Measurements from ENCODE around the gene UTS2B.

The UTS2B gene, protein sequence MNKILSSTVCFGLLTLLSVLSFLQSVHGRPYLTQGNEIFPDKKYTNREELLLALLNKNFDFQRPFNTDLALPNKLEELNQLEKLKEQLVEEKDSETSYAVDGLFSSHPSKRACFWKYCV

DNA sequence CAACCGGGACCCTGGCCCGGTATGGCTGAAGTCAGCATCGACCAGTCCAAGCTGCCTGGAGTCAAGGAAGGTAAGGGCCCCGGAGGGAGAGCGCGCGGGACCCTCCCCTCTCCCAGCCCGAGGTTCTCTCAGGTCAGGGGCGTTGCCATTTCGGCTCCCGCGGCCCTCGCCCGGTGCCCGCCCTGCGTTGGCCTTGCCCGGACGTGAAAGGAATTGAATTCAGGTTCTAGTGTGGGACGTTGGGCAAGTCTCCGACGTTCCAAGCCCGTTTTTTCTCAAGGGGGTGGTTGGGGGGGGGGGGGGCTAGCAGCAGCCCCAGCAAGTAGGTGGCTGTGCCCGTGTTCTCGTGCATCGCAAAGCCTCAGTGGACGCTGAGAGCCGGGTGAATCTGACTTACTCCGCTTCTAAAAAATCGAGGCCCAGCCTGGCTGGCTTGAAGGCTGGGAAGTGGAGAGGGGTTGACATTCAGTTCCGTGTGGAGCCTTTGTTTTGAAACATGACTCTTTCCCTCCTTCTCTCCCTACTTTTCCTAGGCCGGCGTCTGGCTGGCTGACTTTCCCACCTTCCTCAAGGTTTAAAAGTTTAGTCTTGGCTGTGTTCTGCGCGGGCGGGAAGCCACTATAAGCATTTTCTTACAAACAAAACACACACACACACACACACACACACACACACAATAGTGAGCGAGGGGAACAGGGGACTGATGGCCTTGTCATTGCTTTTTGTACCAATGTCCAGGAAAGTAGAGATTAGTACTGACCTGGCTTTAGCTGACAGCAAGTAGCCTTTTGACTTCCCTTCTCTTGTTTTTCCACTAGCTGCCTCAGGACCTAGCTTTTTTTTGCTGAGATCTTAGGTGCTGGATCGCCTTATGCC, at the start of gene UTS2B:
Gene UTS2B (minus strand): TSS at position 873 of the 876 bp plus-strand sequence. CDS start 48,337 bp downstream, outside the sequence.
- no peak for DNase-seq

DNA sequence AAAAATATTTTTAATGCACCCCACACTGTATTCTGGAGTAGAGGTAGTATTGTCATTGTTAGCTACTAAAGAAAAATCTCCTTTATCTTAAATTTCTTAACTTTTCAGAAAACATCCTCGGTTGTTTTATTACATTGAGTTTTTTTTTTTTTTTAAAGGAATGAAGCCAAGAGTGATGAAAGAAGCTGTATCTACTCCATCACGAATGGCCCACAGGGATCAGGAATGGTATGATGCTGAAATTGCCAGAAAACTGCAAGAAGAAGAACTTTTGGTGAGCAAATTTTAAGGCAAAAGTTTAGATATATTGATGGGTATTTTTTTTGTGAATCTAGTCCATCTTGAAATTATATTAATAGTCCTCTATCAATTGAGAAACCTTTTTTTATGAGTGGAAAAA, 49.7 kb upstream of the UTS2B start:
- no peak for DNase-seq

DNA sequence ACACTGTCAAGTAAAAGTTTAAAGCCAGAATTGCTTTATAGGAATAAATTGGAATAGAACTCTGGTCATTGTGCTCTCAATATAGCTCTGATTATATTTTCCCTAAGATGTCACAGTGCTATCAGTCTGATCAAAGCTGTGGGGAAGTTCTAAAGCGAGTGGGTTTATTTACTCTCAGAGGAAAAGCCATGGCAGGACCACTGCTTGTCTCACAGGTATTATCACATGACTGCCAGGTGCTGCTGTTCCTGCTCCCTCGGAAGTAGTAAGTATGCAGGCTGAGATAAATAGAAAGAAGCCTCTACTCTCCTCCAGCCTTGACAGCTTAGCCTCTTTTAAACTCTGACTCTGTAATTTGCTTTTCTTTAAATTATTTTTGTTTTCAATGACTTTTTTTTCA, 49.1 kb upstream of the UTS2B start:
- no peak for DNase-seq

DNA sequence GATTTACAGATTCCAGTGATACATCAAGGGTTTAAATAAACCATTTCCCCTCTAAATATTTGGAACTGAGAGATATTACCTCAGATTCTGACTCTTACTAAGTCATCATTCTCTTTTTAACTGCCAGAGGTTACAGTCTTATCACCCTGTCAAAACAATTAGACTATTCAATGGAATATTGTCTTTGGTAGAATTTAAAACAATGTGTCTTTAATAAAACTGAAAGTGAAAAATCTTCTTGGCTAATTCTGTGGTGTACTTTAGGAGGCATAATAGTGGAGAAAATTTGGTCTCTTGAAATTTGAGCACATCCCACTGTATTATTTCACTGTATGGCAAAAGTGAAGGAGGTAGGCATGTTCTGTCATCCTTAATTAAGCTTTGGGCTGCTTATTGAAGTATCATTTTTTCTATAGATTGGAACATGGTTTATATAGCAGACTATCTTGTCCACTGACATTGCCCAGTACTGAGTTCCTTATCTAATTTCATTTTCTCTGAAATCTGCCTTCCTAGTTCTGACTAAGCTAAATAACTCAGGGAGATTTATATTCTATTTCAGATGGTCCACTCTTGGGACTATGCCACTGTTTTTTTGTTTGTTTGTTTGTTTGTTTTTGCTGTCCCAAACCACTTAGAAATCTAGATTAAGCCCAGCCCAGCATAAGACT, 48.0 kb upstream of the UTS2B start:
- no peak for DNase-seq

DNA sequence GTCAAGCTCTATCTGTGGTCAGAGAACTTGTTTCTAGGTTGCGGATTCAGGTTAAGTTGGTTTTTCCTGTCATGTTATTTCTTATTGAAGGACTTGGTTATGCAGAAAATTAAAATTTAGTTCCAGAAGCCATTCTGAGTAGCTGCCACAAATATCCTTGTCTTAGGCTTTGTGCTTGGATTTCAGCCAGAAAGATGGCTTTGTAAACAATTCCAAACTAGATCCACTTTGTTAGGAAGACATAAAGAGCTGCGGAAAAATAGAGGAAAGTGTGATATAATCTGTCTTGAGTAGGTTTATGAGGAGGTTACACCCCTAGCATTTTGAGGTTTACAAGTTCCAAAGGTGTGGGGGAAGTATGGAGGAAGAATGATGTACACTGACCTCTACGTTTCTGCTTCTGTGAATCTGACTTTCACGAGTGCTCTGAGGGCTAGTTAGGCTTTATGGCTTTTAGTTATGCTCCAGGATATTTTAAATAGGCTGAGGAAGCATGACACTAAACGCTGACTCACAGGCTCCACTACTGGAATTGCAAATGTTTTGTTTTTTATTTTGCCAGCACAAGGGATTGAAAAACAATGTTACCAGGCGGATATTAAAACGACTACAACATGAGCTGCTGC, 46.3 kb upstream of the UTS2B start:
- DNase-seq = no peak

DNA sequence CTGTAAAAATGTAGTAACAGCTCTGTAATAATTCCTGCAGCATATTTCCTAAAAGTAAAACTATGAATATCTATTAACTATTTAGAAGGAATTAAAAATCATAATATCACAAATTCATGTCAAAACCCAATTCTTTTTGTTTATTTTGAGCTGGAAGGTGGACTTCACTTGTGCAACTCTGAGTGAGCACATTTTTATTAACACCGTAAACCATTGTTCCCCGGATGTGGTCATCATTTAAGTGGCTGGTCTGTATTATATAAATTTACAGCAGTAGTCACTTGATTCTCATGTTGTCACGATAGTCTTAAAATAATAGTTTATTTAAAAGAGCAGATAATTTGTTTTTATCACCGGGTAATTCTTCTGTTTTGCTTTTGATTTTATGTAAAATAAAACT, 43.0 kb upstream of the UTS2B start:
- no peak for DNase-seq

DNA sequence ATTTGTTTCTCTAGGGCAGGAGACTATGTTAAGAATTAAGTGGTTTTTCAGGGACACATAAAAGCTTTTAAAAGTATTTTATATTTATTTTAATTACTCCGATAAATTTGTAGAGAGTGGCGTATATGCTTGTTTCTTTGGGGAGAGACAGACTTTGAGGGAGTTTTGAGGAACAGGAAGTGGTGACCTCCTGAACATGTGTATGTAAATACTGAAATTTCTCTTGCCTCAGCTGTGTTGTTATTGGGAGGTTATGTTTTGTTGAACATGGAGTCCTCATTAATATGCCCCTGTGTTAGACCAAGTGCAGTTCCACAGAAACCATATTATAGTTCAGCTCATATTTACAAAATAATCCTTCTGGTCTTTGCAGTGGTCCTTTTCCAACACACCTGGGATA, 41.8 kb upstream of the UTS2B start:
- no peak for DNase-seq

DNA sequence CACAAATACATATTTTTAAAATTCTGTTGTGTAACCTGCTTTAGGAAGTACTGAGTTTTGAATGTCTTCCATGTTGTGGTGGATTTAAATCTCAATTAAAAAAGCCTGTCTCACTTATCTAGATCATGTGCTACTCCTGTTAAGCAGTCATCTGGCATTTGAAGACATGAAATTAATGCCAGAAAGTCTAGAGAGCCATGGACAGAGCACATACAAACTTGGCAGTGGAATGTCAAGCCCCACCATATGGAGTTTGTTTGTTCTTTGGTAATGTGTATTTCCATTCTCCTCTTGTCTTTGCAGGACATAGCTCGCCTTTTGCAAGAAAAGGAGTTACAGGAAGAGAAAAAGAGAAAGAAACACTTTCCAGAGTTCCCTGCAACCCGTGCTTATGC, 39.3 kb upstream of the UTS2B start:
- DNase-seq = no peak

DNA sequence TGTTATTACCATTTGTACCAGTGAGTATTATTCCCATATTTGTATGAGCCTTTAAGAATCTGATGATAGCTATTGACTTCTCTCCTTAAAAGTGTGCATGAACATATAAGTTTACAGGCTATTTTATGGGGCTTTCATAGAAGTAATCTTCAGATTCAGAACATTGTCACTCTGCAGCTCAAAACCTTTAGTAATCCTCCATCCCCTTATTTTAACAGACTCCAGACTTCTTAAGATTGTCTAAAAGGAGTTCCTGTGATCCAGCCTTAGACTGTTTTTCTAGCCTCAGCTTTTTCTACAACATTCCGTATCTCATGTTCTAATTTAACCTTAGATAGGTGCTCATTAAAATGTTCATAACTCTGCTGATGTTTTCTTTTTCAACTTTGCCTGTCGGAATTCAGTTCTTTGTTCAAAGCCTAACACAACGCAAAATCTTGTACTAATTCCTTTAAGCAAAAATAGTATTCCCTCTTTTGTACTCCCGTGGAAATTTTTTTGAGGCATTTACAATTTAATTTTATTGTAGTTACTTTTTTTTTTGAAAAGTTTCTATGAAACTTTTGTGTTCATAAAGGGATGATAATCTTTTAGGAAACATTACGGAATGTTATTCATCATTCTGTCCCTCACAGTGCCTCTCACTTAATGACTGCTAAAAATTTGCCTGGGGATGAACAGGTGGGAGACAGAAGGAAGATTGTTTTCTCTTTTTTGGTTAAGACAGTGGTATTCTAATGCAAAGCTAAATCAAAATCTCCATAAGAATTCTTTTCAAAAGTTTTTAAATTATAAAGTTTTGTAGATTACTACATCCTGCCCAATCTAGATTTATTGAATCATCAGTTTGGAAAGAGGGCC, 38.7 kb upstream of the UTS2B start:
- DNase-seq = no peak

DNA sequence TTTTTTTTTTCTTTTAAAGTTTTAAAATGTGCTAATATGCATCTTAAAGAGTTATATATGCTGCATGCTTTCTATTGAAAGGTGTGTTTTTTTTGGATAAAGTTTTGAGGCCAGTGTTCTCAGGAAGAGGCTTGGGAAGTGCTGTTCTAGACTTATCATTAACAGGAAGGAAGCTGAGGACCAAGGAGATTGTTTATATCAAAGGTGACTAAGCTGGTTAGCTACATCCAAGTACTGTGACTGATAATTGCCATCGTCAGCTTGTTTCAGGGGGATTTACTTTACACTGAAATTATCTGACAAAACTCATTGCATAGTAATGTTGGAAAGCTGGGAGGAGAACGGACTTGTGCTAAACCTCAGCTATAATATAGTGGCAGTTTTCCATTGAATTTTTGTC, 36.3 kb upstream of the UTS2B start:
- no peak for DNase-seq

DNA sequence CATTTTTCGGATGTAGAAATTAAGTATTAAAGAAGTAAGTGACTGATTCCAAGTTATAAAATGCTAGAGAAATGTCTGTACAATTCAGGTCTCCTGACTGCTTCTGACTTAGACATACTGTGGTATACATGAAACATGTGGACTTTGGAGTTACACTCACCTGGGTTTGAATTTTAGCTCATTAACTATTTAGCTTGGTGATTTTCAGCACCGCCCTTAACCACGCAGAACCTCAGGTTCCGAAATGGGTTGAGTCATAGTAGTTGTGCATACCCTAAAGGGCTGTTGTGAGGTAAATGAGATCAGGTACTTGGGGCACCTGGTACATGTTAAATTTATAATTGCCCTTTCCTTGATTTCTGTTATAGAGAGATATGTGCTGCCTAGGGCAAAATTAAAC, 32.9 kb upstream of the UTS2B start:
- DNase-seq = no peak

DNA sequence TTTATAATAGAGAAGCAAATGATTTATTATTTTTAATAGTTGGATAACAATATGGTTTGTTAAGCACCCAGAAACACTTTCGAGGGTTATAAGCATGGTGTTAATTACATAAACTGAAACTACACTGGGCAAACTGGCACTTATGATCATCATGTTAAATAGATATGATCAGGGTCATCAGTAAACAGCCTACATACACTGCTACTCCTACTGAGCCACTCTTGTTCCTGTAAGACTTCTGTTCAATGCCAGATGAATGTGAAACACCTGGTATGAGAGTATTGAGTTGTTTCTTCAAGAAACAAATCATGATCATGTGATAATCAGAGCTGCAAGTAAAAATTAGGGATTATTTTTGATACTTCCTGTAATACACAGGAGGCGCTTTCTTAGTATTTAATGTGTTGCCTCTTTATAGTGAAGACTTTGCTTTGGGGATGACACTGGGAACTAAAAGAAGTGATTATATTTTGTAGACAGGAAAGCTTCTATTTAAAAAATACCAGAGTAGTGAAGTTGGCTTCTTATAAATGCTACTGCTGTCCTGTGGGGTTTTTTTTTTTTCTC, 32.3 kb upstream of the UTS2B start:
- no peak for DNase-seq

DNA sequence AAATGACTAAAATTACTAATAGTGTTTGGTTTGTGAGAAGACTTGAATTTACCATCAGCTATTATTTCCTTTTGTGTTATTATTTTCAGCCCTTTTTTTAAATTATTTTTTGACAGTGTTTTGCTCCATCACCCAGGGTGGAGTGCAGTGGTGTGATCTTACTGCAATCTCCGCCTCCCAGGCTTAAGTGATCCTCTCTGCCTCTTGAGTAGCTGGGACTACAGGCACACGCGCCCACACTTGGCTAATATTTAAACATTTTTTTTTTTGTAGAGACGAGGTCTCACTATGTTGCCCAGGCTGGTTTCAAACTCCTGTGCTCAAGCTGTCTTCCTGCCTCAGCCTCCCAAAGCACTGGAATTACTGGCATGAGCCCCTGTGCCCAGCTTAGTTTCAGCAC, 31.7 kb upstream of the UTS2B start:
- DNase-seq = no peak

DNA sequence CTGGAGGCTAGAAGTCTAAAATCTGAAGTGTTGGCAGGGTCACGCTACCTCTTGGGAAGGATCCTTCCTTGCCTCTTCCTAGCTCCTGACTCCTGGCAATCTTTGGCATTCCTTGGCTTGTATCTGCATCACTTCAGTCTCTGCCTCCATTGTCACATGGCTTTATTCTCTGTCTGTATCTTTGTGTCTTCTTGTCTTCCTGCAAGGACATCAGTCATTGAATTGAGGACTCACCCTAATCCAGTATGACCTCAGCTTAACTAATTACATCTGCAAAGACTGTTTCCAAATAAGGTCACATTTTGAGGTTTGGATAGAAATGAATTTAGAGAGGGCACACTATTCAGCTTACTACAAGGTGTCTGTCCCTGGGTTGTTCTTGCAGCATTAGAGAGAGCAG, 31.1 kb upstream of the UTS2B start:
- no peak for DNase-seq

DNA sequence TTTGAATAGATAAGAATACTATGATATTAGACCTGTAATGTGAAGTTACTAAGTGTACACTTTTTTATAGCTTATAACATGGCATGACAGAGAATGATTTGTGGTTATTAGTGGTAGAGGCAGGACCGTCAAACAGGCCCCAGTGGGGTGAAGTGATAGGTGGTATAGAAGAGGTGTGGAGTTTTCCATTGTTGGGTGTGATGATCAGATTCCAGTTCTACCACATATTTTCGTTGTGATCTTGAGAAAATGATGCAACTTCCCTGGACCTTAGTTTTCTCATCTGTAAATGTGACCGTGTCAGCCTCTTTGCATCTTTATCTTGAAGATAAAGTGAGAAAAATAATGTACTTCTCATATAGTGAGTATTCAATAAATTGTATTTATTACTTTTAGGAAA, 30.3 kb upstream of the UTS2B start:
- DNase-seq = no peak

DNA sequence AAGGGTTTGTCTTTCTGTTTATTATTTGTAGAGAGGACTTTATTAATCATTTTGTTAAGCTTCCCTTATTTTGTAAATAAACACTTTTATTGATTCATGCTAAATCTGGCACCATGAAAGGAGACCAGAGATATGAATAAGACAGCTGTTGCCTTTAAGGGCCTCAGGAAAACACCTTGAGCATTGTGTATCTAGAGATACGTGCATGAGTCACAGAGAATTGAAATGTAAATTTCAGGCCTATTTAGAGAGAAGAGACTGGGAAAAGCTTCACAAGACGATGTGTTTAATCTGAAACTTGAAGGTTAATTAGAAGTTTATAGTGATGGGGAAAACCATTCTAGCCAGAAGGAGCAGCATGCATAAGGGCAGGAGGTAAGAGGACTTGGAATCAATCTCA, 28.6 kb upstream of the UTS2B start:
- no peak for DNase-seq

DNA sequence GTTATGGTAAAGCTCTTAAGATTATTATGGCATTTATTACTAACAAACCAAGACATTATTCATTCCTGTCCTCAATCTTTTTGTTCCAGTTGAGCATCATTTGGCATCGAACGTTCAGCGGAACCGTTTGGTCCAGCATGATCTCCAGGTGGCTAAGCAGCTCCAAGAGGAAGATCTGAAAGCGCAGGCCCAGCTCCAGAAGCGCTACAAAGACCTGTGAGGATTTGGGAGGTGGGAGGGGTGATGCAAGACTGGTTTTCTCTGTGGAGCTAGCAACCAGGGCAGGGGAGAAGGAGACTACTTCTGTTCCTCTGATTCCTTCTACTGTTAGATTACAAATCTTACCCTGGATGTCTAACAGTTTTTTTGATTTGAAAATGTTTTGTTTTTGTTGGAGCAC, 27.6 kb upstream of the UTS2B start:
- DNase-seq = no peak

DNA sequence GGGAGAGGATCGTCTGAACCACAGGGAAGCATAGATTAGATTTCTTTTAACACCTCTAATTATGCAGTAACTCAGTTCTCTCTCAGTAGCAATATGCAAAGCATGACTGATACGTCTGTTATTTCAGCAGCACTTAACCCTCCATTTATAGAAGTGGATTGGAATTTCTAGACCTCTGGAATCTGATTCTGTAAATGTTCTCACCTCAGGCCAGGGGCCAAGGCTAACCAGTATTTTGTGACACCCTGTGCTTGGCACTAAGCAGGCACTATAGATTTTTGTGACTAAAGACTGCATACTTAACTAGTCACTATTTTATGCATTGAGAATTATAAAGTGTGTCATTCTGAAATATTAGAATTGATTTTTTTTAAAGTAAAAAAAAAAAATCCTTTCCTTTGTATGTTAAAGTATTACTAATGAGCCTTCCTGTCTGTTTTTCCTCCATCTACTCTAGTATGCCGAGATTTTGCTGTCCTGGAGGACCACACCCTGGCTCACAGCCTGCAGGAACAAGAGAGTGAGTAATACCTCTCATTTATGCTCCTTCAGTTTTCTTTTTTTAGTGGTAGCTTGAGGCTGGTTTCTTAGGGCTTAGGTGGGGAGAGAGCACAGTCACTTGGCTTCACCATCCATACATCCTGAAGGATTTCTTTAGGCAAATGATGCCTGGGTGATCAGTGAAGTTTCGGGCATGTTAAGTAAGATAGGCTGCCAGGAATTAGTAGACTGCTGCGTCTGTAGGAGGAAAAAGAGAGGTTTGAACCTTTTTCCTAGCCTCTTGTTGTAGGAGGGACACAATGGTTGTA, 26.5 kb upstream of the UTS2B start:
- DNase-seq = peak; percentile 27

DNA sequence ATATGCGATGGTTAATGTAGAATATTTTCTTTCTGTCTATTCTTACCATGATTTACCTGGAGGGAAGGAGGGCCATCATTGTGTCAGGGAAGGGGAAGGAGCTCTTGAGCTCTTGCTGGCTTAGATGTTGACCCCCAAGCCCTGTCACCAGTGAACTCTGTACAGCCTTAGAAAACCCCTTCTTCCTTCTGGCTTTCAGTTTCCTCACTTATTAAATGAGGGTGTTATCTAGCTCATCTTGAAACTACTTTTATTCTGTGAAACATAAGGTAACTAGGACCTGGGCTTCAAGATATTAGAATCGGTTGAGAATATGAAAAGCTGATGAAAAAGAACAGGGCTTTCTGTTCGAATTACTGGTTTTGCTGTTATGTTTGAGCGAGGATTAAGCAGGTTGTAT, 25.1 kb upstream of the UTS2B start:
- no peak for DNase-seq

DNA sequence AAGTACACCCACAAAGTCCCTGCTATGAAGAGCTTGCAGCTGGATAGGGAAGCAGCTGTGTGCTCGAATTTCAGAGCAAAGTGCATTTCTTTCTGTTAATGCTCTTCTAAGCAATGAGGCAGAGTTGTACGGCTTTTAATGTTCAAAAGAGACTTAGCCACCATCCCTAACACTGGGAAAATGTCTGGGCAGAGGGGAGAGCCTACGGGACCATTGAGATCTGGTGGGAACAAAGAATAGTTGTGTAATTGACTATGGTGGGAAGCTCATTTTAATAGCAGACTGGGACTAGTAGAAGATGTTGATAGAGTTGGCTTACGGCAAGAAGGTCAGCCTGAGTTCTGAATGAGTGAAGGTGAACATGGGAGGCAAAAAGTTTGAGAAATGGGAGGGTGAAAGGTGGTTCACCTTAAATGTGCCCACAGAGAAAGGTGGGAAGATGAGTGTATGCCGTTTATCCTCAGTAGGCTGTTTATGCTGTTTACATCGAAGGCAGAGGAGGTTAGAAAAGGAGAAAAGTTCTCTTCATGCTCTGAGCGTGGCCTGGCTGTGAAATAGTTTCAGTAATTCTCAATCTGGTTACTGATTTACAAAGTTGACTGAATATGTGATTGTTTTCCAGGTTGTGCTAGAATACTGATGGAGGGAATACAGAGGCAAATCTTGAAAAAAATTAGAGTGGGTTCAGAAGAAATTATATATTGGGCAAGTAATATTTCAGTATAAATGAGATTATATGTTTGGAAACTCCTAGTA, 22.9 kb upstream of the UTS2B start:
- DNase-seq = no peak

DNA sequence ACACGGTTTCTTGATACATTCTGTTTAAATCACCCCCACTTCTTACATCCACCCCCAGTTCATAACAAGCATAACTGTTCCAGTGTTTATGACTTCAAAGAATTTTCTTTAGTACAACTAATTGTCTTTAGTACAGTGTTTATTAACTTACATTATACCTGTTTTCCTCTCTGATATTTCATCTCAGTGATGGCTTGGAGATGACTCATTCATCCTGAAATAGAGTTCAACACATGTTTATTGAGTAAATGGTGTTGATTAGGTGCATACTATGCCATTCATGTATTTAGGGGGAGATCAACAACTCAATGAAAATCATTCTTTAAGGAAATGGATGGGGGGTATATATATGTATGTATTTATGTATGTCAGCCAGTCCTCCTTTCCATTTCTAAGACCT, 21.7 kb upstream of the UTS2B start:
- no peak for DNase-seq

All from NCI-H1048 (cell line).